Measurements from ENCODE around the gene MECP2.

DNA sequence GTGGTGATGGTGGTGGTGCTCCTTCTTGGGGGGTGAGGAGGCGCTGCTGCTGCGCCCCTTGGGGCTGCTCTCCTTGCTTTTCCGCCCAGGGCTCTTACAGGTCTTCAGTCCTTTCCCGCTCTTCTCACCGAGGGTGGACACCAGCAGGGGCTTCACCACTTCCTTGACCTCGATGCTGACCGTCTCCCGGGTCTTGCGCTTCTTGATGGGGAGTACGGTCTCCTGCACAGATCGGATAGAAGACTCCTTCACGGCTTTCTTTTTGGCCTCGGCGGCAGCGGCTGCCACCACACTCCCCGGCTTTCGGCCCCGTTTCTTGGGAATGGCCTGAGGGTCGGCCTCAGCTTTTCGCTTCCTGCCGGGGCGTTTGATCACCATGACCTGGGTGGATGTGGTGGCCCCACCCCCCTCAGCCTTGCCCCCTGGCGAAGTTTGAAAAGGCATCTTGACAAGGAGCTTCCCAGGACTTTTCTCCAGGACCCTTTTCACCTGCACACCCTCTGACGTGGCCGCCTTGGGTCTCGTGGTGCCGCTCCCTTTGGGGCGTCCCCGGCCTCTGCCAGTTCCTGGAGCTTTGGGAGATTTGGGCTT lies 66.7 kb downstream of the MECP2 start:
- TF ChIP-seq, protein P1, sequence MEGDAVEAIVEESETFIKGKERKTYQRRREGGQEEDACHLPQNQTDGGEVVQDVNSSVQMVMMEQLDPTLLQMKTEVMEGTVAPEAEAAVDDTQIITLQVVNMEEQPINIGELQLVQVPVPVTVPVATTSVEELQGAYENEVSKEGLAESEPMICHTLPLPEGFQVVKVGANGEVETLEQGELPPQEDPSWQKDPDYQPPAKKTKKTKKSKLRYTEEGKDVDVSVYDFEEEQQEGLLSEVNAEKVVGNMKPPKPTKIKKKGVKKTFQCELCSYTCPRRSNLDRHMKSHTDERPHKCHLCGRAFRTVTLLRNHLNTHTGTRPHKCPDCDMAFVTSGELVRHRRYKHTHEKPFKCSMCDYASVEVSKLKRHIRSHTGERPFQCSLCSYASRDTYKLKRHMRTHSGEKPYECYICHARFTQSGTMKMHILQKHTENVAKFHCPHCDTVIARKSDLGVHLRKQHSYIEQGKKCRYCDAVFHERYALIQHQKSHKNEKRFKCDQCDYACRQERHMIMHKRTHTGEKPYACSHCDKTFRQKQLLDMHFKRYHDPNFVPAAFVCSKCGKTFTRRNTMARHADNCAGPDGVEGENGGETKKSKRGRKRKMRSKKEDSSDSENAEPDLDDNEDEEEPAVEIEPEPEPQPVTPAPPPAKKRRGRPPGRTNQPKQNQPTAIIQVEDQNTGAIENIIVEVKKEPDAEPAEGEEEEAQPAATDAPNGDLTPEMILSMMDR (IDR thresholded peaks at IDR 0.05; ENCODE audit: insufficient read depth, low read length): no peak
- TF ChIP-seq, protein P2, sequence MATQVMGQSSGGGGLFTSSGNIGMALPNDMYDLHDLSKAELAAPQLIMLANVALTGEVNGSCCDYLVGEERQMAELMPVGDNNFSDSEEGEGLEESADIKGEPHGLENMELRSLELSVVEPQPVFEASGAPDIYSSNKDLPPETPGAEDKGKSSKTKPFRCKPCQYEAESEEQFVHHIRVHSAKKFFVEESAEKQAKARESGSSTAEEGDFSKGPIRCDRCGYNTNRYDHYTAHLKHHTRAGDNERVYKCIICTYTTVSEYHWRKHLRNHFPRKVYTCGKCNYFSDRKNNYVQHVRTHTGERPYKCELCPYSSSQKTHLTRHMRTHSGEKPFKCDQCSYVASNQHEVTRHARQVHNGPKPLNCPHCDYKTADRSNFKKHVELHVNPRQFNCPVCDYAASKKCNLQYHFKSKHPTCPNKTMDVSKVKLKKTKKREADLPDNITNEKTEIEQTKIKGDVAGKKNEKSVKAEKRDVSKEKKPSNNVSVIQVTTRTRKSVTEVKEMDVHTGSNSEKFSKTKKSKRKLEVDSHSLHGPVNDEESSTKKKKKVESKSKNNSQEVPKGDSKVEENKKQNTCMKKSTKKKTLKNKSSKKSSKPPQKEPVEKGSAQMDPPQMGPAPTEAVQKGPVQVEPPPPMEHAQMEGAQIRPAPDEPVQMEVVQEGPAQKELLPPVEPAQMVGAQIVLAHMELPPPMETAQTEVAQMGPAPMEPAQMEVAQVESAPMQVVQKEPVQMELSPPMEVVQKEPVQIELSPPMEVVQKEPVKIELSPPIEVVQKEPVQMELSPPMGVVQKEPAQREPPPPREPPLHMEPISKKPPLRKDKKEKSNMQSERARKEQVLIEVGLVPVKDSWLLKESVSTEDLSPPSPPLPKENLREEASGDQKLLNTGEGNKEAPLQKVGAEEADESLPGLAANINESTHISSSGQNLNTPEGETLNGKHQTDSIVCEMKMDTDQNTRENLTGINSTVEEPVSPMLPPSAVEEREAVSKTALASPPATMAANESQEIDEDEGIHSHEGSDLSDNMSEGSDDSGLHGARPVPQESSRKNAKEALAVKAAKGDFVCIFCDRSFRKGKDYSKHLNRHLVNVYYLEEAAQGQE (IDR thresholded peaks at IDR 0.05; ENCODE audit: insufficient replicate concordance, low read depth): no peak
- TF ChIP-seq POLR2AphosphoS5 (IDR thresholded peaks at IDR 0.05; ENCODE audit: low read depth) (no peak), GABPA (IDR thresholded peaks at IDR 0.05; ENCODE audit: low read depth) (no peak), SPI1 (IDR thresholded peaks at IDR 0.05; ENCODE audit: borderline replicate concordance, low read depth) (no peak)
